Measurements from ENCODE around the gene PLEKHH2.

- TF ChIP-seq CTCF (IDR thresholded peaks at IDR 0.05; ENCODE audit: borderline replicate concordance, extremely low read depth, low read length, poor library complexity, severe bottlenecking) (no peak), EZH2 (IDR thresholded peaks at IDR 0.05; ENCODE audit: borderline replicate concordance, low read depth, low read length, severe bottlenecking) (no peak)
Observed at GRCh38 chr2:43729491-43730174, 92.6 kb downstream of the PLEKHH2 start.

All from DND-41 (cell line).